ENCODE data around the gene RBM24. TPM values are rescaled to one million over a fixed set of nuclear protein-coding genes. Genes with fewer than 3 reads are reported as not detected.

Gene RBM24
- total RNA-seq, 1 donor from 2014 or later: 10.8 TPM

GRCh38 chr6:17242087-17242486 lies 39.1 kb upstream of the RBM24 start:
- peaks cover 27% of the 10 kb centered on the region for H3K9me3 Mint-ChIP-seq (ENCODE audit: low read depth)
- H3K4me3 Mint-ChIP-seq (ENCODE audit: unreplicated experiment): no peak overlapping the region
- peaks cover 5% of the 10 kb centered on the region for H3K27me3 Mint-ChIP-seq (ENCODE audit: low read depth)
- no peaks in the 10 kb centered on the region for H3K4me1 Mint-ChIP-seq (ENCODE audit: low read depth)
- no peak for TF ChIP-seq CTCF (IDR thresholded peaks at IDR 0.05)
- no peak for DNase-seq (ENCODE audit: low spot score)
- H3K36me3 Mint-ChIP-seq (ENCODE audit: low read depth): peaks cover 2% of the 10 kb centered on the region
- H3K27ac Mint-ChIP-seq (ENCODE audit: unreplicated experiment): no peak overlapping the region

DNA sequence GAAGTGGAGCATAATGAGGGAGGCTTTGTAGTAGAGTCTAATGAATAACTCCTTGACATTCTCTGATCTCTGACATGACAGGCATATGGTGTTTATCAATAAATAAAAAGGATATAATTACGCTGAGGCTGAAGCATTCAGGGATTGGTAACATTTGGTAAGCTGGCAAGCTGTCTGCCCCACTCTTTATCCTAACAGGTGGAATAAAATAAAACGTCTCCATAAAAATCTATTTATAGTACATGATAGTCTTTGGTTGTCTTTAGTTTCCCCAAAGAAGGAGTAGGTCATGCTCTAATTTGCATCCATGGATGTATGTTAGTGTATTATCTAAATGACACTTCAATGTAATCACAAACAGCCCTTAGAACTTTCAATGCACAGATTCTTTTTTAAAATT lies 30.9 kb upstream of the RBM24 start:
- Mint-ChIP-seq H3K4me3 (ENCODE audit: unreplicated experiment) (no peak overlapping the region), H3K9me3 (ENCODE audit: low read depth) (peaks cover 12% of the 10 kb centered on the region), H3K27me3 (ENCODE audit: low read depth) (no peaks in the 10 kb centered on the region), H3K36me3 (ENCODE audit: low read depth) (no peaks in the 10 kb centered on the region), H3K27ac (ENCODE audit: unreplicated experiment) (no peak overlapping the region), H3K4me1 (ENCODE audit: low read depth) (no peaks in the 10 kb centered on the region)
- TF ChIP-seq CTCF (IDR thresholded peaks at IDR 0.05): no peak
- no peak for DNase-seq (ENCODE audit: low spot score)

DNA sequence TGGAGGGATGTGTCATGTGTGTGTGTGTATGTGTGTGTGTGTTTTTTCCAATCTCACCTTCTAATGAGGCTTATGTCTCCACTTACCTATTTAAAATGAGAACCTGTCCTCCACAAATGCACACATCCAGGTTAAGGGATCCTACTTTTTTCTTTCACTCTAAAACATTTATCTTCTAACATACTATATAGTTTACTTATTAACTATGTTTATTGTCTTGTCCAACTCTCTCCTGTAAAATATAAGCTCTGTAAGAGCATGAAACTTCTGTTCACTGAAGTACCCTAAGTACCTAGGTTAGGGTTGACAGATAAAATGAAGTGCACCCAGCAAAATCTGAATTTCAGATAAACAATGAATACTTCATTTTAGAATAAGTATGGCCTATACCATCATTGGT lies 29.2 kb upstream of the RBM24 start:
- Mint-ChIP-seq H3K27ac (ENCODE audit: unreplicated experiment) (no peak overlapping the region), H3K36me3 (ENCODE audit: low read depth) (no peaks in the 10 kb centered on the region), H3K4me3 (ENCODE audit: unreplicated experiment) (no peak overlapping the region), H3K27me3 (ENCODE audit: low read depth) (no peaks in the 10 kb centered on the region), H3K4me1 (ENCODE audit: low read depth) (no peaks in the 10 kb centered on the region), H3K9me3 (ENCODE audit: low read depth) (peaks cover 2% of the 10 kb centered on the region)
- TF ChIP-seq CTCF (IDR thresholded peaks at IDR 0.05): no peak
- DNase-seq (ENCODE audit: low spot score): no peak

- DNase-seq (ENCODE audit: low spot score): no peak
- Mint-ChIP-seq H3K27me3 (ENCODE audit: low read depth) (no peaks in the 10 kb centered on the region), H3K27ac (ENCODE audit: unreplicated experiment) (no peak overlapping the region), H3K36me3 (ENCODE audit: low read depth) (no peaks in the 10 kb centered on the region), H3K4me1 (ENCODE audit: low read depth) (no peaks in the 10 kb centered on the region), H3K4me3 (ENCODE audit: unreplicated experiment) (no peak overlapping the region), H3K9me3 (ENCODE audit: low read depth) (no peaks in the 10 kb centered on the region)
- TF ChIP-seq CTCF (IDR thresholded peaks at IDR 0.05): no peak
Observed at GRCh38 chr6:17258749-17259148, 22.4 kb upstream of the RBM24 start.

- no peak for DNase-seq (ENCODE audit: low spot score)
- Mint-ChIP-seq H3K4me3 (ENCODE audit: unreplicated experiment) (no peak overlapping the region), H3K27ac (ENCODE audit: unreplicated experiment) (no peak overlapping the region), H3K9me3 (ENCODE audit: low read depth) (no peaks in the 10 kb centered on the region), H3K36me3 (ENCODE audit: low read depth) (no peaks in the 10 kb centered on the region), H3K4me1 (ENCODE audit: low read depth) (peaks cover 35% of the 10 kb centered on the region), H3K27me3 (ENCODE audit: low read depth) (no peaks in the 10 kb centered on the region)
- TF ChIP-seq CTCF (IDR thresholded peaks at IDR 0.05): no peak
Observed at GRCh38 chr6:17265570-17265969, 15.6 kb upstream of the RBM24 start.

All from chondrocyte (in vitro differentiated cells).